Measurements from ENCODE around the gene RASSF5.
"Not testable (repeated sequence)": the region's sequence is repeated elsewhere in the genome, so short reads cannot be mapped to it uniquely, and the experiment has no call there.

Gene RASSF5

GRCh38 chr1:206591226-206591625 is 83.9 kb downstream of the RASSF5 start:
- no peak for DNase-seq

- DNase-seq: no peak
Observed at GRCh38 chr1:206591696-206592095, 84.4 kb downstream of the RASSF5 start.

GRCh38 chr1:206593351-206593925 is 86.1 kb downstream of the RASSF5 start:
- no peak for DNase-seq

GRCh38 chr1:206595581-206596318 is 88.4 kb downstream of the RASSF5 start:
- no peak for DNase-seq

GRCh38 chr1:206596319-206596666 is 89.0 kb downstream of the RASSF5 start:
- no peak for DNase-seq

- DNase-seq: no peak
Observed at GRCh38 chr1:206600527-206600926, 93.2 kb downstream of the RASSF5 start.

- no peak for DNase-seq
Observed at GRCh38 chr1:206604861-206605260, 97.5 kb downstream of the RASSF5 start.

- no peak for DNase-seq
Observed at GRCh38 chr1:206606867-206607266, 99.5 kb downstream of the RASSF5 start.

- DNase-seq: peak; percentile 67
Observed at GRCh38 chr1:206608108-206608698, 100.9 kb downstream of the RASSF5 start.

GRCh38 chr1:206609229-206609991 is 102.1 kb downstream of the RASSF5 start:
- DNase-seq: no peak

GRCh38 chr1:206612129-206612876 is 105.0 kb downstream of the RASSF5 start, which contains the start of gene EIF2D:
TSS of gene EIF2D (minus strand) at chr1:206612465. CDS start at chr1:206612342, 123 bp downstream.
- peak; percentile 96 for DNase-seq

GRCh38 chr1:206626396-206626795 is 119.1 kb downstream of the RASSF5 start:
- DNase-seq: not testable (repeated sequence)

- no peak for DNase-seq
Observed at GRCh38 chr1:206628916-206629315, 121.6 kb downstream of the RASSF5 start.

GRCh38 chr1:206631085-206631509 is 123.8 kb downstream of the RASSF5 start:
- DNase-seq: peak; percentile 15

- no peak for DNase-seq
Observed at GRCh38 chr1:206633708-206634121, 126.4 kb downstream of the RASSF5 start.

GRCh38 chr1:206634365-206635079 is 127.2 kb downstream of the RASSF5 start:
- DNase-seq: peak; percentile 72

- peak; percentile 90 for DNase-seq
Observed at GRCh38 chr1:206635080-206635977, 128.0 kb downstream of the RASSF5 start, which contains the start of gene DYRK3. TSS of gene DYRK3 (plus strand) at chr1:206635536. CDS start at chr1:206635704, 168 bp downstream.

- DNase-seq: no peak
Observed at GRCh38 chr1:206635978-206636345, 128.6 kb downstream of the RASSF5 start.

GRCh38 chr1:206636671-206637070 is 129.3 kb downstream of the RASSF5 start:
- no peak for DNase-seq

GRCh38 chr1:206637605-206638004 is 130.3 kb downstream of the RASSF5 start:
- no peak for DNase-seq
